ENCODE results near the gene TPRG1.

TPRG1 gene

DNA sequence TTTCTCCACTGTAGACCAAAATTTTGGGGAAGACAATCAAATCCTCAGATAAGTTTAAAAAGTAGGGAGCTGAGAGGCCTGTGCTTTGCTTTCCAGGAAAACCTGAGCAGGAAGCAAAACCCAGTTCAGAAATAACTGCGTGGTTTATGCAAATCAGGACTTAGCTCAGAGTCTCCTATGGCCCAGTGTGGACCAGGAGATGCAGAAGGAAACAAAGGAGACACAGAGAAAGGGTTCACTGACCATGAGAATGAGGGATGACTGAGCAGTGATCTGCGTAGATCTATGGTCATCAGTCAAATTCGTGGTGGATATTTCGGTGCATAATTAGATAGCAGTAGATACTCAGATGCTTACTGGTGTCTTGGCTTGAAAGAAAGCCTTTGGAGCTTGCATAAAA is 196.6 kb downstream of the TPRG1 start:
- Histone ChIP-seq H3K4me1 (ENCODE audit: control insufficient read depth, insufficient read depth, low read length) (peaks cover 4% of the 10 kb centered on the region), H3K36me3 (ENCODE audit: control insufficient read depth, insufficient read depth, low read length) (no peaks in the 10 kb centered on the region), H3K4me3 (ENCODE audit: low read depth, low read length) (no peak overlapping the region), H3K9me3 (ENCODE audit: control insufficient read depth, insufficient read depth, low read length) (no peaks in the 10 kb centered on the region), H3K27me3 (ENCODE audit: control insufficient read depth, insufficient read depth, low read length) (no peaks in the 10 kb centered on the region), H3K9ac (ENCODE audit: low read depth, low read length) (no peak overlapping the region)

DNA sequence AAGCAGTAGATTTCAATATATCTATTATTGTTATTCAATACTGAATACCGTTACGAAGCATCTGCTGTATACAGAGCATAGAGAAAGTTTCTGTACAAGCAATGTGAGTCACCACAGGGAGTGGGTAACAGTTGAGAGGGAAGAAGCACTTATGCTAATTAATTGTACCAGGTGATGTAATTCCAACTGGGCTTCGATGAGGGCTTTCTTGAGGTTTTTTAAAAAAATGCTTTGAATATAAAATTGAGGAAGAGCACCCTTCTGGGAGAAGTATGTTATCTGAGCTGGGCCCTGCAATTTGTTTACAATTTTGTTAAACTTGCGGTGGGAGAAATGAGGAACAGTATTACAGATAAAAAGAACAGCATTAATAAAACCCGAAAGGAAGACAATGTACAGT is 197.9 kb downstream of the TPRG1 start:
- Histone ChIP-seq H3K9ac (ENCODE audit: low read depth, low read length) (no peak overlapping the region), H3K4me1 (ENCODE audit: control insufficient read depth, insufficient read depth, low read length) (peaks cover 4% of the 10 kb centered on the region), H3K4me3 (ENCODE audit: low read depth, low read length) (no peak overlapping the region), H3K27me3 (ENCODE audit: control insufficient read depth, insufficient read depth, low read length) (no peaks in the 10 kb centered on the region), H3K36me3 (ENCODE audit: control insufficient read depth, insufficient read depth, low read length) (no peaks in the 10 kb centered on the region), H3K9me3 (ENCODE audit: control insufficient read depth, insufficient read depth, low read length) (no peaks in the 10 kb centered on the region)

DNA sequence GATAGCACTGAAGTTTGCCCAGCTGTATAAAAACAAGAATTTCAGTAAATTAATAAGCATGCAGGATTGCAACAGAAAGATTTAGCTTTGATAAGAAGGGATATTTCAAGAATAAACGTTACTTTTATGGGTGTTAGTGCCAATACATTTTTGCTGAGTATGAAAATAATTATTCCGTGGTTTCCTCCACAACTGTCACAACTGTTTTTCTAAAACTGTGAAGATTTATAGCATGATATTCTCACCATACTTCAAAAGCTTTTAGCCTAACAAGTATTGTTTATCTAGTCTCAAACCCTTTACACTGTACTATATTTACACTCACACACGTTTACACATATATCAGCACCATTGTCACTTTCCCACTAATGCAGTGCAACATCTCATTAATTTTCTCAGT is 200.5 kb downstream of the TPRG1 start:
- Histone ChIP-seq H3K4me3 (ENCODE audit: low read depth, low read length) (no peak overlapping the region), H3K27me3 (ENCODE audit: control insufficient read depth, insufficient read depth, low read length) (no peaks in the 10 kb centered on the region), H3K36me3 (ENCODE audit: control insufficient read depth, insufficient read depth, low read length) (no peaks in the 10 kb centered on the region), H3K4me1 (ENCODE audit: control insufficient read depth, insufficient read depth, low read length) (peaks cover 4% of the 10 kb centered on the region), H3K9me3 (ENCODE audit: control insufficient read depth, insufficient read depth, low read length) (no peaks in the 10 kb centered on the region), H3K9ac (ENCODE audit: low read depth, low read length) (no peak overlapping the region)
